Fibroblast of the aortic adventitia (primary cell): ENCODE data around the gene THADA. TPM values are rescaled to one million over a fixed set of nuclear protein-coding genes. Genes with fewer than 3 reads are reported as not detected.

ENCODE experiments used
- DNase-seq: peaks from one replicate; pipeline ENCODE4 v3.0.0-alpha.2; 2010; ENCODE audit warnings: low read depth
- H3K4me3 ChIP-seq: 2 replicates; pipeline ENCODE4 v1.5.1; 2011; ENCODE audit warnings: low read depth, mild to moderate bottlenecking, control low read depth, low read length, moderate library complexity
- CTCF ChIP-seq: IDR thresholded peaks from 2 replicates; pipeline ENCODE4 v1.5.1; 2011; ENCODE audit warnings: mild to moderate bottlenecking, low read length, control low read depth, inconsistent platforms; ENCODE audit not compliant: insufficient read depth
- total RNA-seq: library from RNA; depleted of rRNA; stranded (reverse); fragments of >200 nt; gene quantifications from 2 replicates; pipeline ENCODE4 v1.2.3, GENCODE V29; 2012; ENCODE audit warnings: low replicate concordance

The THADA gene
- total RNA-seq, 1 donor, result 34.6 TPM

GRCh38 chr2:43246641-43247040 is 349.2 kb downstream of the THADA start:
- H3K4me3 ChIP-seq, result no peak overlapping the region
- no peak for TF ChIP-seq CTCF
- no peak for DNase-seq

- no peak overlapping the region for H3K4me3 ChIP-seq
- no peak for TF ChIP-seq CTCF
- DNase-seq, result no peak
These were observed 354.3 kb downstream of the THADA start for GRCh38 chr2:43241558-43241957.

GRCh38 chr2:43240766-43241150 is 355.1 kb downstream of the THADA start:
- no peak overlapping the region for H3K4me3 ChIP-seq
- TF ChIP-seq CTCF, result no peak
- DNase-seq, result no peak

- TF ChIP-seq CTCF, result no peak
- no peak for DNase-seq
These were observed 355.7 kb downstream of the THADA start for GRCh38 chr2:43239981-43240765.

GRCh38 chr2:43238813-43239212 is 357.0 kb downstream of the THADA start:
- H3K4me3 ChIP-seq, result no peak overlapping the region
- no peak for TF ChIP-seq CTCF
- no peak for DNase-seq

More at GRCh38 chr2:43239981-43240765, 355.7 kb downstream of the THADA start:
- H3K4me3 ChIP-seq, result no peak overlapping the region

- no peak for TF ChIP-seq CTCF
- DNase-seq, result peak; percentile 58
- H3K4me3 ChIP-seq, result no peak overlapping the region
These were observed 357.7 kb downstream of the THADA start for GRCh38 chr2:43238176-43238575.
